Osteocyte (in vitro differentiated cells): ENCODE results near the gene AXIN2. TPM values are rescaled to one million over a fixed set of nuclear protein-coding genes. Genes with fewer than 3 reads are reported as not detected.

ENCODE experiments used
- DNase-seq: peaks from one replicate; pipeline ENCODE4 v3.0.0; 2021; ENCODE audit warnings: mixed read lengths; ENCODE audit not compliant: unreplicated experiment; ENCODE audit errors: extremely low spot score
- H3K27ac Mint-ChIP-seq: one replicate; pipeline ENCODE4 v1.8.0; 2021; ENCODE audit warnings: mild to moderate bottlenecking, mixed read lengths; ENCODE audit not compliant: unreplicated experiment
- H3K27me3 Mint-ChIP-seq: one replicate; pipeline ENCODE4 v1.8.0; 2021; ENCODE audit warnings: mixed read lengths; ENCODE audit not compliant: unreplicated experiment
- H3K36me3 Mint-ChIP-seq: one replicate; pipeline ENCODE4 v1.8.0; 2021; ENCODE audit warnings: mixed read lengths; ENCODE audit not compliant: unreplicated experiment
- H3K4me1 Mint-ChIP-seq: one replicate; pipeline ENCODE4 v1.8.0; 2021; ENCODE audit warnings: mixed read lengths; ENCODE audit not compliant: unreplicated experiment
- H3K4me3 Mint-ChIP-seq: one replicate; pipeline ENCODE4 v1.8.0; 2021; ENCODE audit warnings: mild to moderate bottlenecking, moderate library complexity, mixed read lengths; ENCODE audit not compliant: unreplicated experiment
- H3K9me3 Mint-ChIP-seq: one replicate; pipeline ENCODE4 v1.8.0; 2021; ENCODE audit warnings: mixed read lengths; ENCODE audit not compliant: unreplicated experiment
- total RNA-seq: library from RNA; stranded (reverse); gene quantifications from 2 replicates; pipeline ENCODE4 v1.2.1, GENCODE V29; 2021
- TF ChIP-seq, protein P1 (sequence below): fragments of 200-600 bp; sonication (generic); IDR thresholded peaks from 2 replicates; pipeline ENCODE4 v1.5.0; 2021; ENCODE audit warnings: antibody characterized with exemption, mild to moderate bottlenecking, moderate library complexity

AXIN2 gene
- total RNA-seq, 1 donor from 2014 or later = 16.6 TPM

DNA sequence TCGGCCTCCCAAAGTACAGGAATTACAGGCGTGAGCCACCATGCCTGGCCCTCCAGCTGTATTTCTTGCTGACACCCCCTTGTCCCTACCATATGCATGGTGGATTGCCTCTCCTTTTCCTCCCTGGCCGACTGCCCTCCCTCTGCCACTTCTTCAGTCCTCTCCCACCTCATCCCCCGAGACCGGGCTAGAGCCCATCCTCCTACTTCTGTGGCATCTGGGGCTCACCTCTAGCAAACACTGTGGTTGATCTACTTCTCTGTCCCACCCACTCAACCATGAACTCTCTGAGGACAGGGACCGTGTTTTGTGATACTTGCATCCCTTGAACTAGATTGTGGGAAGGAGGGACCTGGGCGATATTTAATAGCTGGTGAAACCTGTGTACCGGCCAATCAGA lies 7.5 kb upstream of the AXIN2 start:
- Mint-ChIP-seq H3K27me3 (peaks cover 2% of the 10 kb centered on the region), H3K36me3 (no peaks in the 10 kb centered on the region), H3K27ac (no peak overlapping the region), H3K4me3 (no peak overlapping the region), H3K4me1 (peaks cover 10% of the 10 kb centered on the region), H3K9me3 (no peaks in the 10 kb centered on the region)
- TF ChIP-seq, protein P1, sequence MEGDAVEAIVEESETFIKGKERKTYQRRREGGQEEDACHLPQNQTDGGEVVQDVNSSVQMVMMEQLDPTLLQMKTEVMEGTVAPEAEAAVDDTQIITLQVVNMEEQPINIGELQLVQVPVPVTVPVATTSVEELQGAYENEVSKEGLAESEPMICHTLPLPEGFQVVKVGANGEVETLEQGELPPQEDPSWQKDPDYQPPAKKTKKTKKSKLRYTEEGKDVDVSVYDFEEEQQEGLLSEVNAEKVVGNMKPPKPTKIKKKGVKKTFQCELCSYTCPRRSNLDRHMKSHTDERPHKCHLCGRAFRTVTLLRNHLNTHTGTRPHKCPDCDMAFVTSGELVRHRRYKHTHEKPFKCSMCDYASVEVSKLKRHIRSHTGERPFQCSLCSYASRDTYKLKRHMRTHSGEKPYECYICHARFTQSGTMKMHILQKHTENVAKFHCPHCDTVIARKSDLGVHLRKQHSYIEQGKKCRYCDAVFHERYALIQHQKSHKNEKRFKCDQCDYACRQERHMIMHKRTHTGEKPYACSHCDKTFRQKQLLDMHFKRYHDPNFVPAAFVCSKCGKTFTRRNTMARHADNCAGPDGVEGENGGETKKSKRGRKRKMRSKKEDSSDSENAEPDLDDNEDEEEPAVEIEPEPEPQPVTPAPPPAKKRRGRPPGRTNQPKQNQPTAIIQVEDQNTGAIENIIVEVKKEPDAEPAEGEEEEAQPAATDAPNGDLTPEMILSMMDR = no peak
- no peak for DNase-seq

DNA sequence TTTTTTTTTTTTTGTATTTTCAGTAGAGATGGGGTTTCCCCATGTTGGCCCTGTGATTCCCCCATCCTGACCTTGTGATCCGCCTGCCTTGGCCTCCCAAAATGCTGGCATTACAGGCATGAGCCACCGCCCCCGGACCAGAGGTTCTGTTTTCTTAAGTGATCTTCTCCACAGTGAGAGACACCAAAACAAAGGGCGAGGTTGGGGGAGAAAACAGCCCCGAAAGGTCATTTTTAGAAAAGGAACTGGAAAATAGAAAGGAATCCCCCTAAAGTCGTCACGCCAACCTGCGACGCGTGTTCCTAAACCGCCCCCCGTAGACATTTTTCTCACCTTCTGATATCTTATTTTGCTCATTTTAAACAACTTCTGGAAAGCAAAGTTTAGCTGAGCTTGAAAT lies 6.1 kb upstream of the AXIN2 start:
- Mint-ChIP-seq H3K36me3 (no peaks in the 10 kb centered on the region), H3K9me3 (no peaks in the 10 kb centered on the region), H3K4me3 (no peak overlapping the region), H3K27me3 (peaks cover 2% of the 10 kb centered on the region), H3K27ac (no peak overlapping the region), H3K4me1 (peaks cover 18% of the 10 kb centered on the region)
- TF ChIP-seq, protein P1 = no peak
- DNase-seq = no peak

DNA sequence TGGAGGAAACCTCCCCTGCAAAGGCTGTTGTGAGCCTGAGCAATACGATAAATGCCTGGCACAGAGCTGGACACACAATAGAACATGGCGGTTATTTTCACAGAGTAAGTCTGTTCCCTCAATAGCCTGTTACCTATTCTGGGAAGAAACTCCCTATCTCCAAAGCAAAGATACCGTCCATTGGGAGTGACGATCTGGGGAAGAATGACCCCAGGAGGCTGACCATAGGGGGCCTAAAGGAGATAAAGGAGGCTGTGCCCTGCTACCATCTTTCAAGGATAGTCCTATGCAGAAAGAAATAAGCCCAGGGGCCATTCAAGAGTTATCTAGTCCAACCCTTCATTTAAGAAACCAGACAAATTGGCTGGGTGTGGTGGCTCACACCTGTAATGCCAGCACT lies 4.1 kb upstream of the AXIN2 start:
- no peak overlapping the region for H3K4me3 Mint-ChIP-seq

DNA sequence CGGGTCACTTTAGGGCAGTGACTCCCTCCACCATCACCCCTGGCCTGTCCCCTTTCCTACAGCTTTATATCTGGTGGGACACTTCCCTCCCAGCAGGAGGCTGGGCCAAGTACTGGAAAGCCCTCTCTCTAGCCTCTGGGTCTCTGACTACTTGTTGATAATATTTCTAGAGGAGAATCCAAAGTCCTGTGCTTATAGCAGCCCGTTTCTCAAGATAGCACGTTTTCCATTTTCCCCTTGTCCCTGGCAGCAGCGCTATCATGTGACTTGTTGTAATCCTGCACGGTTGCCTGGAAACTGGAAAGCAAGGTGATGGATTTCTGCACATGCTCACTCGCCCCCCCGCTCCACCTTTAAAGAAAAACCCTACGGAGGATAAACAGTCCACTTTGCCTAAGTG lies 3.3 kb upstream of the AXIN2 start:
- Mint-ChIP-seq H3K27ac (peak overlapping the region; percentile 35), H3K4me3 (no peak overlapping the region), H3K36me3 (no peaks in the 10 kb centered on the region), H3K4me1 (peaks cover 25% of the 10 kb centered on the region), H3K9me3 (no peaks in the 10 kb centered on the region), H3K27me3 (no peaks in the 10 kb centered on the region)
- TF ChIP-seq, protein P1 = no peak
- DNase-seq = no peak

More for the DNA sequence above, 4.1 kb upstream of the AXIN2 start:
- no peak for DNase-seq
- no peak overlapping the region for H3K27ac Mint-ChIP-seq
- H3K36me3 Mint-ChIP-seq = no peaks in the 10 kb centered on the region
- no peaks in the 10 kb centered on the region for H3K9me3 Mint-ChIP-seq
- no peaks in the 10 kb centered on the region for H3K27me3 Mint-ChIP-seq
- peaks cover 25% of the 10 kb centered on the region for H3K4me1 Mint-ChIP-seq
- TF ChIP-seq, protein P1 = no peak

DNA sequence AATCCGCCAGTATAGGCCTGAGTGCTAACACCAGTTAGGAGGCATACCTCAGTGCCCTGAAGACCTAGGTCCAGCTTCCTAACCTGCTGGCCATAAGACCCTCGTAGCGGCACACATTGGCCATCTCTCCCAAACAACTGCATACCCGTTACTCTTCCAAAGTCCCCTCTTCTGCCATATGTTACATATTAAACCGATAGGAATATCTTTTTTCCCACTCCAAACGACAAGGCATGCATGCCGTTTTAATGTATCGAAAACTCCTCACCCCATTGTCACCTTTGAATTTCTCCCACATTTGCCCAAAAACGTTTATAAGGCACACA lies 721 bp upstream of the AXIN2 start:
- no peaks in the 10 kb centered on the region for H3K36me3 Mint-ChIP-seq
- no peak for DNase-seq
- TF ChIP-seq, protein P1 = no peak
- no peaks in the 10 kb centered on the region for H3K9me3 Mint-ChIP-seq
- H3K4me1 Mint-ChIP-seq = peaks cover 31% of the 10 kb centered on the region
- H3K27ac Mint-ChIP-seq = peak overlapping the region; percentile 74
- peak overlapping the region; percentile 76 for H3K4me3 Mint-ChIP-seq
- no peaks in the 10 kb centered on the region for H3K27me3 Mint-ChIP-seq
